ENCODE results near the gene CYGB.
"Not testable (repeated sequence)": the region's sequence is repeated elsewhere in the genome, so short reads cannot be mapped to it uniquely, and the experiment has no call there.

CYGB gene

GRCh38 chr17:76566988-76567431, 29.5 kb upstream of the CYGB start:
- no peak for DNase-seq

- DNase-seq: no peak
Observed at GRCh38 chr17:76566613-76566943, 29.1 kb upstream of the CYGB start.

- no peak for DNase-seq
Observed at GRCh38 chr17:76565728-76566612, 28.5 kb upstream of the CYGB start.

GRCh38 chr17:76564991-76565727, 27.6 kb upstream of the CYGB start:
- DNase-seq: not testable (repeated sequence)

GRCh38 chr17:76563359-76563758, 25.9 kb upstream of the CYGB start:
- DNase-seq: not testable (repeated sequence)

- DNase-seq: no peak
Observed at GRCh38 chr17:76562734-76563148, 25.2 kb upstream of the CYGB start.

GRCh38 chr17:76561799-76562268, 24.3 kb upstream of the CYGB start:
- DNase-seq: no peak

- peak in 1 of 2 donors; percentile 76 for DNase-seq
Observed at GRCh38 chr17:76561332-76561731, 23.8 kb upstream of the CYGB start.

GRCh38 chr17:76560877-76561221, 23.3 kb upstream of the CYGB start:
- no peak for DNase-seq

- no peak for DNase-seq
Observed at GRCh38 chr17:76560036-76560876, 22.7 kb upstream of the CYGB start.

- not testable (repeated sequence) for DNase-seq
Observed at GRCh38 chr17:76559460-76559859, 22.0 kb upstream of the CYGB start.

- DNase-seq: peak in 1 of 2 donors; percentile 48
Observed at GRCh38 chr17:76558198-76559095, 20.9 kb upstream of the CYGB start.

GRCh38 chr17:76557368-76558197, 20.1 kb upstream of the CYGB start:
- peak; percentile 96 to 97 for DNase-seq

- DNase-seq: peak; percentile 62 to 70
Observed at GRCh38 chr17:76556765-76557367, 19.4 kb upstream of the CYGB start.

GRCh38 chr17:76554131-76554530, 16.6 kb upstream of the CYGB start:
- DNase-seq: no peak

GRCh38 chr17:76553178-76553908, 15.8 kb upstream of the CYGB start:
- DNase-seq: no peak

GRCh38 chr17:76551685-76552084, 14.2 kb upstream of the CYGB start:
- DNase-seq: no peak

GRCh38 chr17:76550712-76551615, 13.5 kb upstream of the CYGB start:
- DNase-seq: no peak

- DNase-seq: no peak
Observed at GRCh38 chr17:76549539-76549938, 12.0 kb upstream of the CYGB start.

Measured in CD4-positive, alpha-beta T cell treated with Interleukin-4 for 1 hour (primary cell).